ENCODE results near the gene HSP90AA1. TPM values are rescaled to one million over a fixed set of nuclear protein-coding genes. Genes with fewer than 3 reads are reported as not detected.
A peak's percentile ranks its signal among the peaks of the same experiment; 100 is the strongest.

Gene HSP90AA1
- total and polyA plus RNA-seq, 11 donors: 351 to 956 (median 427) TPM

DNA sequence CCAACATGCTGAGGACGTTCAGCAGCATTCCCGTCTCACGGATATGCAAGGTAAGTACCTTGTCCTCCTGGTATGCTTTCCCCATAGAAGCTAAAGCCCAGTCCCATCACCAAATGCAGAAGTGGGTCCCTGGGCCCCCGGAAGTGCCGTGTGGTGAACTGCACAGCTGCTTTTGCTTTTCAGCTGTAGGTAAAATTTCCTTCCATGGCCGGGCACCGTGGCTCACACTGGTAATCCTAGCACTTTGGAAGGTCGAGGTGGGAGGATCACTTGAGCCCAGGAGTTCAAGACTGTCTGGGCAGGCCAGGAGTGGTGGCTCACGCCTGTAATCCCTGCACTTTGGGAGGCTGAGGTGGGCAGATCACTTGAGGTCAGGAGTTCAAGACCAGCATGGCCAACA is 44.1 kb downstream of the HSP90AA1 start:
- 89 to 93% (median 91%) methylated on average over 6 to 9 of the region's 9 CpGs for WGBS, 4 donors
- H3K9me3 ChIP-seq: no peaks in the 10 kb centered on the region
- peaks cover 5 to 100% (median 91%) of the 10 kb centered on the region in 9 donors for H3K36me3 ChIP-seq
- ATAC-seq (no peak), DNase-seq (no peak)
- intact Hi-C loops (cut with DNase I): loop anchor here in 6 of 10 donors (5.0 to 10.0 kb wide), 5 partner anchors 48 to 272 kb away; partner anchors contain the start of gene ZNF839 (in 2 of the 6)
- peaks cover 0 to 40% (median 11%) of the 10 kb centered on the region in 12 donors for H3K4me1 ChIP-seq
- no peak overlapping the region for H3K4me3 ChIP-seq
- no peak for TF ChIP-seq POLR2A (IDR thresholded peaks at IDR 0.05)
- no peak for TF ChIP-seq CTCF (IDR thresholded peaks at IDR 0.05)
- H3K27ac ChIP-seq: peak overlapping the region in 8 of 12 donors; percentile 32 to 85 (median 72)
- H3K27me3 ChIP-seq: no peaks in the 10 kb centered on the region

- H3K4me1 ChIP-seq: peaks cover 0 to 24% (median 6%) of the 10 kb centered on the region in 12 donors
- H3K9me3 ChIP-seq: no peaks in the 10 kb centered on the region
- no peaks in the 10 kb centered on the region for H3K27me3 ChIP-seq
- intact Hi-C loops (cut with DNase I): loop anchor here in 6 of 10 donors (5.0 to 10.0 kb wide), 5 partner anchors 45 to 275 kb away; partner anchors contain the start of gene ZNF839 (in 2 of the 6)
- WGBS, 4 donors: 84 to 89% (median 87%) methylated on average over 13 of the region's 13 CpGs
- no peak overlapping the region for H3K4me3 ChIP-seq
- TF ChIP-seq POLR2A (IDR thresholded peaks at IDR 0.05): no peak
- no peak for TF ChIP-seq CTCF (IDR thresholded peaks at IDR 0.05)
- no peak overlapping the region for H3K27ac ChIP-seq
- H3K36me3 ChIP-seq: peaks cover 5 to 100% (median 100%) of the 10 kb centered on the region in 9 donors
- ATAC-seq: no peak
- DNase-seq: no peak
Observed at GRCh38 chr14:102040153-102040552, 46.7 kb downstream of the HSP90AA1 start.

DNA sequence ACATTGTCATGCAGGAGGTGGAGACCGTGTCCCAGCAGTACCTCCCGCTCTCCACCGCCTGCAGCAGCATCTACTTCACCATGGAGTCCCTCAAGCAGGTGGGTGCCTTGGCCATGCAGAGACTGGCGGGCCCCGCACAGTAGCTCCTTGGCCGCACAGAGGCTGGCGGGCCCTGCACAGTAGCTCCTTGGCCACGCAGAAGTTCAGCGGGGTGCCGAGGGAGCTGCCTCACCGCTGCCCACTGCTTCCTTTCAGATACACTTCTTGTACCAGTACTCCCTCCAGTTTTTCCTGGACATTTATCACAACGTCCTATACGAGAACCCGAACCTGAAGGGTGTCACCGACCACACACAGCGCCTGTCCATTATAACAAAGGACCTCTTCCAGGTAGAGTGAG is 47.7 kb downstream of the HSP90AA1 start:
- no peak for ATAC-seq
- 91 to 96% (median 94%) methylated on average over 16 of the region's 16 CpGs for WGBS, 4 donors

GRCh38 chr14:102037686-102038085 is 49.2 kb downstream of the HSP90AA1 start:
- 62 to 80% (median 72%) methylated on average over 1 of the region's 1 CpG for WGBS, 4 donors
- H3K36me3 ChIP-seq: peaks cover 7 to 100% (median 100%) of the 10 kb centered on the region in 9 donors
- H3K4me1 ChIP-seq: peaks cover 0 to 3% (median 0%) of the 10 kb centered on the region in 12 donors
- intact Hi-C loops (cut with DNase I): loop anchor here in 2 of 10 donors (5.0 to 10.0 kb wide), 2 partner anchors 35 to 53 kb away; no protein-coding TSS in a partner anchor
- DNase-seq (no peak), ATAC-seq (no peak)
- no peaks in the 10 kb centered on the region for H3K27me3 ChIP-seq
- no peak overlapping the region for H3K4me3 ChIP-seq
- no peak overlapping the region for H3K27ac ChIP-seq
- TF ChIP-seq CTCF (IDR thresholded peaks at IDR 0.05) (no peak), POLR2A (IDR thresholded peaks at IDR 0.05) (no peak)
- no peaks in the 10 kb centered on the region for H3K9me3 ChIP-seq

More for the DNA sequence above, 47.7 kb downstream of the HSP90AA1 start:
- peaks cover 0 to 14% (median 3%) of the 10 kb centered on the region in 12 donors for H3K4me1 ChIP-seq
- TF ChIP-seq CTCF (IDR thresholded peaks at IDR 0.05) (no peak), POLR2A (IDR thresholded peaks at IDR 0.05) (no peak)
- no peaks in the 10 kb centered on the region for H3K9me3 ChIP-seq
- no peak overlapping the region for H3K4me3 ChIP-seq
- H3K27me3 ChIP-seq: no peaks in the 10 kb centered on the region
- no peak for DNase-seq
- H3K27ac ChIP-seq: no peak overlapping the region
- intact Hi-C loops (cut with DNase I): loop anchor here in 2 of 10 donors (5.0 to 10.0 kb wide), 2 partner anchors 37 to 54 kb away; no protein-coding TSS in a partner anchor
- H3K36me3 ChIP-seq: peaks cover 6 to 100% (median 100%) of the 10 kb centered on the region in 9 donors

Measured in heart left ventricle (tissue), 16 donors.